GM12878 (cell line): ENCODE data around the gene GUCY2D. TPM values are rescaled to one million over a fixed set of nuclear protein-coding genes. Genes with fewer than 3 reads are reported as not detected.

Experiments used
- ATAC-seq: fragments of 200-7000 bp; cut with Tn5 transposase; 3 replicates; pipeline ENCODE4 v1.9.1; 2020; ENCODE audit warnings: mild to moderate bottlenecking, moderate library complexity
- BruUV-seq: library from RNA; stranded (reverse); fragments of 400-500 nt; replicated peaks from 2 replicates; lab custom pipeline; 2021; lab: Mats Ljungman, UMichigan
- CTCF ChIA-PET: fragments of 300-600 bp; sonication (Branson Sonifier 250); formaldehyde crosslinking; extraction: SDS; loops from one replicate; lab custom pipeline; 2021; ENCODE audit warnings: inconsistent platforms; lab: Yijun Ruan, JAX
- POLR2A ChIA-PET: fragments of 350-600 bp; formaldehyde crosslinking; extraction: SDS; loops from one replicate; lab custom pipeline; 2021; ENCODE audit warnings: inconsistent platforms; lab: Charles Lee
- RAD21 ChIA-PET: fragments of 300-600 bp; sonication (Branson Sonifier 250); formaldehyde crosslinking; loops from one replicate; lab custom pipeline; 2023; ENCODE audit warnings: antibody characterized with exemption; ENCODE audit not compliant: unreplicated experiment; lab: Charles Lee
- SMC1A ChIA-PET: fragments of 300-600 bp; sonication (Branson Sonifier 250); formaldehyde crosslinking; loops from one replicate; lab custom pipeline; 2023; ENCODE audit not compliant: unreplicated experiment, uncharacterized antibody; lab: Charles Lee
- DNase-seq: peaks from one replicate; pipeline ENCODE4 v3.0.0-alpha.2; 2011; ENCODE audit warnings: low read depth, low spot score
- FAIRE-seq: peaks from 3 replicates; lab custom pipeline; 2011; peaks lifted over from hg19 to GRCh38; lab: Jason Lieb, UNC
- H2AFZ ChIP-seq: 2 replicates; pipeline ENCODE4 v1.6.0; 2011; ENCODE audit warnings: low read depth, low read length, control low read depth; ENCODE audit not compliant: control insufficient read depth
- H3K27ac ChIP-seq: 2 replicates; pipeline ENCODE4 v1.5.1; 2011; ENCODE audit warnings: control low read depth; ENCODE audit not compliant: control insufficient read depth, insufficient read depth
- H3K27me3 ChIP-seq, 2 experiments: replicated peaks in 1 of 2; 2 replicates each; pipeline versions ENCODE4 v1.6.0 to v1.6.1; 2011; ENCODE audit warnings: low read length in 1 of 2; ENCODE audit not compliant: control insufficient read depth in 2 of 2, insufficient read depth in 2 of 2
- H3K36me3 ChIP-seq, 2 experiments: 2 replicates each; pipeline ENCODE4 v1.5.1; 2011; ENCODE audit warnings: low read length in 1 of 2; ENCODE audit not compliant: control insufficient read depth in 2 of 2, insufficient read depth in 2 of 2
- H3K4me1 ChIP-seq: 2 replicates; pipeline ENCODE4 v1.6.1; 2011; ENCODE audit warnings: mild to moderate bottlenecking, low read length, moderate library complexity, mixed read lengths; ENCODE audit not compliant: control insufficient read depth, insufficient read depth
- H3K4me2 ChIP-seq: 2 replicates; pipeline ENCODE4 v1.6.0; 2011; ENCODE audit warnings: control low read depth; ENCODE audit not compliant: control insufficient read depth, insufficient read depth
- H3K4me3 ChIP-seq: fragments of 200-600 bp; sonication (generic); 2 replicates; pipeline ENCODE4 v1.5.1; 2016
- H3K79me2 ChIP-seq: 2 replicates; pipeline ENCODE4 v1.6.0; 2011; ENCODE audit warnings: low read length; ENCODE audit not compliant: control insufficient read depth, insufficient read depth
- H3K9ac ChIP-seq: 2 replicates; pipeline ENCODE4 v1.8.0; 2011; ENCODE audit warnings: low read length, control low read depth, mixed read lengths; ENCODE audit not compliant: control insufficient read depth, insufficient read depth
- H3K9me3 ChIP-seq: replicated peaks from 3 replicates; pipeline ENCODE4 v1.5.1; 2011; ENCODE audit warnings: mild to moderate bottlenecking, low read length; ENCODE audit not compliant: control insufficient read depth, insufficient read depth
- H4K20me1 ChIP-seq: 2 replicates; pipeline ENCODE4 v1.6.0; 2011; ENCODE audit not compliant: control insufficient read depth, insufficient read depth
- CBFB ChIP-seq: IDR thresholded peaks from 2 replicates; pipeline ENCODE4 v1.6.1; 2016; ENCODE audit warnings: antibody characterized with exemption, low read depth
- HDGF ChIP-seq: fragments of 450-650 bp; IDR thresholded peaks from 2 replicates; pipeline ENCODE4 v1.6.1; 2016; ENCODE audit warnings: antibody characterized with exemption
- RB1 ChIP-seq: fragments of 450-650 bp; formaldehyde crosslinking; IDR thresholded peaks from 2 replicates; pipeline ENCODE4 v1.6.1; 2017; ENCODE audit warnings: mild to moderate bottlenecking, borderline replicate concordance
- TARDBP ChIP-seq: IDR thresholded peaks from 2 replicates; pipeline ENCODE4 v1.6.1; 2016; ENCODE audit warnings: borderline replicate concordance
- YY1 ChIP-seq: IDR thresholded peaks from 2 replicates; pipeline ENCODE4 v1.6.1; 2011; ENCODE audit warnings: low read depth, mild to moderate bottlenecking, low read length
- WGBS: methylation state at CpG from one replicate; pipeline ENCODE4 v1.1.6; 2016; ENCODE audit warnings: low lambda C conversion rate; ENCODE audit not compliant: insufficient replicate concordance, insufficient coverage; ENCODE audit errors: missing lambda C conversion rate; 5-methylcytosine and 5-hydroxymethylcytosine counted together
- in situ Hi-C: fragments of 300-500 bp; cut with MboI; formaldehyde crosslinking; loops from 9 replicates; pipeline ENCODE4 v1.14.3; 2018; ENCODE audit warnings: mixed read lengths
- intact Hi-C: fragments of 100-400 bp; cut with micrococcal nuclease; formaldehyde crosslinking; loops from one replicate; pipeline ENCODE4 v1.14.2; 2022; ENCODE audit not compliant: unreplicated experiment
- polyA plus RNA-seq, 11 experiments: library from polyadenylated mRNA; depleted of rRNA in 4 of 11; unstranded in 6 of 11; stranded (reverse) in 5 of 11; fragments of >200 nt; fragmentation: Nextera tagmentation in 4 of 11; fragmentation: Illumina TruSeq in 1 of 11; extraction: Ambion mirVana in 4 of 11; extraction: Trizol in 1 of 11; gene quantifications; 1 replicate in 1 of 11; 2 replicates in 10 of 11; pipeline versions ENCODE4 v1.2.1 to v1.2.3, GENCODE V29; 2011 to 2016; ENCODE audit warnings: inconsistent platforms in 2 of 11, missing spikeins in 2 of 11, low read depth in 1 of 11
- total RNA-seq, 4 experiments: library from RNA; depleted of rRNA in 3 of 4; stranded (reverse); fragments of >200 nt in 3 of 4; fragmentation: Illumina TruSeq in 1 of 4; extraction: Trizol in 1 of 4; gene quantifications; 2 replicates each; pipeline versions ENCODE4 v1.2.1 to v1.2.3, GENCODE V29; 2013 to 2021
- TF ChIP-seq, protein P1 (sequence below): fragments of 450-650 bp; IDR thresholded peaks from 2 replicates; pipeline ENCODE4 v1.6.1; 2017; ENCODE audit warnings: low read depth, mild to moderate bottlenecking, moderate library complexity

The GUCY2D gene
- total and polyA plus RNA-seq, 10 of the 15 experiments (the other 5 are each of a cell fraction or from before 2014, with no cell fraction given): not detected

GRCh38 chr17:7992516-7992915 lies 9.9 kb upstream of the GUCY2D start:
- Histone ChIP-seq H3K9ac (no peak overlapping the region), H3K4me2 (no peak overlapping the region), H3K9me3 (no peaks in the 10 kb centered on the region), H3K36me3 (no peaks in the 10 kb centered on the region), H3K79me2 (no peaks in the 10 kb centered on the region), H3K4me3 (no peak overlapping the region), H4K20me1 (no peaks in the 10 kb centered on the region), H2AFZ (no peak overlapping the region), H3K27ac (no peak overlapping the region), H3K27me3 (no peaks in the 10 kb centered on the region)
- FAIRE-seq (no peak), ATAC-seq (no peak), DNase-seq (no peak)
- RAD21 ChIA-PET: interaction anchor here (1.2 to 1.3 kb wide), 2 partner anchors 49 to 130 kb away, joined by 3 read pairs; no protein-coding TSS in a partner anchor
- POLR2A ChIA-PET: interaction anchor here (1.2 kb wide), 1 partner anchor 9 kb away, joined by 4 read pairs; the partner anchor contains the start of gene GUCY2D
- WGBS: 83% methylated on average over 2 of the region's 2 CpGs
- no TSS peak for BruUV-seq
- in situ Hi-C loops (no loop called here), intact Hi-C loops (no loop called here)
- CTCF ChIA-PET: interaction anchor here (0.6 to 16.8 kb wide), 11 partner anchors 9 to 213 kb away, joined by 3 to 308 read pairs (median 5); partner anchors contain the start of genes CNTROB, CYB5D1, GUCY2D and NAA38
- SMC1A ChIA-PET: interaction anchor here (0.6 to 1.7 kb wide), 6 partner anchors 18 to 249 kb away, joined by 3 to 8 read pairs (median 3); no protein-coding TSS in a partner anchor
- TF ChIP-seq YY1 (no peak), TARDBP (no peak), HDGF (no peak), CBFB (no peak), RB1 (no peak)
- TF ChIP-seq, protein P1, sequence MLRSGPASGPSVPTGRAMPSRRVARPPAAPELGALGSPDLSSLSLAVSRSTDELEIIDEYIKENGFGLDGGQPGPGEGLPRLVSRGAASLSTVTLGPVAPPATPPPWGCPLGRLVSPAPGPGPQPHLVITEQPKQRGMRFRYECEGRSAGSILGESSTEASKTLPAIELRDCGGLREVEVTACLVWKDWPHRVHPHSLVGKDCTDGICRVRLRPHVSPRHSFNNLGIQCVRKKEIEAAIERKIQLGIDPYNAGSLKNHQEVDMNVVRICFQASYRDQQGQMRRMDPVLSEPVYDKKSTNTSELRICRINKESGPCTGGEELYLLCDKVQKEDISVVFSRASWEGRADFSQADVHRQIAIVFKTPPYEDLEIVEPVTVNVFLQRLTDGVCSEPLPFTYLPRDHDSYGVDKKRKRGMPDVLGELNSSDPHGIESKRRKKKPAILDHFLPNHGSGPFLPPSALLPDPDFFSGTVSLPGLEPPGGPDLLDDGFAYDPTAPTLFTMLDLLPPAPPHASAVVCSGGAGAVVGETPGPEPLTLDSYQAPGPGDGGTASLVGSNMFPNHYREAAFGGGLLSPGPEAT: no peak
- TF ChIP-seq, all 136 proteins: peak for 0
- peaks cover 10% of the 10 kb centered on the region for H3K4me1 ChIP-seq
